SIG-M5 treated with dmso at 0.1 percent for 504 hours (cell line): ENCODE results near the gene DDIT4.
"Not testable (repeated sequence)": the region's sequence is repeated elsewhere in the genome, so short reads cannot be mapped to it uniquely, and the experiment has no call there.

ENCODE experiments used
- DNase-seq: peaks from one replicate; lab custom pipeline; 2025; ENCODE audit not compliant: unreplicated experiment; lab: John Stamatoyannopoulos, UW

Gene DDIT4

DNA sequence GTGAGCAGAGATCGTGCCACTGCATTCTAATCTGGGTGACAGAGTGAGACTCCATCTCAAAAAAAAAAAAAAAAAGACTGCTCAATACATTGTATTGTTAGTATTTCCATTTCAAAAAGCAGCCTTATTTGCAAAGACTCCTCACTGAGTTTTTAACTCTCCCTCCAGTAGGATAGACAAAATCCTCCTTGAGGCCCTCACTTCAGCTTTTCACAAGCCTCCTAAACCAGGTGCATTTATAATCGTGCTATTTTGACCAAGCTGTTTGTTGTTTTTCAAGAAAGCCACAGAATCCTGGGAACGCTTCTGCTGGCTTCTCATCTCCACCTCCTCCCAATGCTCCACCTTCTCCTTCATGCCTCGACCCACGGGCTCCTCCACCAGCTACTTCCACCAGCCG lies 6.3 kb upstream of the DDIT4 start:
- no peak for DNase-seq

DNA sequence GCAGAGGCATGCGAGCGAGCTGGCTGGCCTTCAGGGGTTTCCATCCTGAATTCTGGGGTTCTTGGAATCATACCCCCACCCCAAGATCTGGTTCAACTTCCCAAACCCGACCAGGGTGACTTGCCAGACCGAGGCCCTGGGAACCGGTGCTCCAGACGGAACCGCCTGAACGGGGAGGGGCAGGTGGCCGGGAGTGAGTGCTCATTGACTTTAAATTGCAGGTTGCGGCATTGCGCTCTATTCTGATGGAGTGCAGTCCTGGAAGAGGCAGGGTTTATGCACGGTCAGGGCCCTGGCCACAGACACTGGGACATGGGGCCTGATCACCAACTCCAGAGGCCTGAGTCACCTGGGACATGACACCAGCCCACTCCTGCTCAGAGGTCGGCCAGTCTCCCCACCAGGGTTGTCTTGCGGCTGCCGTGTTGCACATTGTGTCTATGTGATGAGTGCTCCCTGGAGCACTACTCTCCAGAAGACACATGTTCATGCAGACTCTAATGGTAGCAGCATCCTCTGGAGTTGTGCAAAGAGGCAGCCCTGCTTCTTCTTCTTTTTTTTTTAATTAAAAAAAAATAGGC lies 5.8 kb upstream of the DDIT4 start:
- no peak for DNase-seq

DNA sequence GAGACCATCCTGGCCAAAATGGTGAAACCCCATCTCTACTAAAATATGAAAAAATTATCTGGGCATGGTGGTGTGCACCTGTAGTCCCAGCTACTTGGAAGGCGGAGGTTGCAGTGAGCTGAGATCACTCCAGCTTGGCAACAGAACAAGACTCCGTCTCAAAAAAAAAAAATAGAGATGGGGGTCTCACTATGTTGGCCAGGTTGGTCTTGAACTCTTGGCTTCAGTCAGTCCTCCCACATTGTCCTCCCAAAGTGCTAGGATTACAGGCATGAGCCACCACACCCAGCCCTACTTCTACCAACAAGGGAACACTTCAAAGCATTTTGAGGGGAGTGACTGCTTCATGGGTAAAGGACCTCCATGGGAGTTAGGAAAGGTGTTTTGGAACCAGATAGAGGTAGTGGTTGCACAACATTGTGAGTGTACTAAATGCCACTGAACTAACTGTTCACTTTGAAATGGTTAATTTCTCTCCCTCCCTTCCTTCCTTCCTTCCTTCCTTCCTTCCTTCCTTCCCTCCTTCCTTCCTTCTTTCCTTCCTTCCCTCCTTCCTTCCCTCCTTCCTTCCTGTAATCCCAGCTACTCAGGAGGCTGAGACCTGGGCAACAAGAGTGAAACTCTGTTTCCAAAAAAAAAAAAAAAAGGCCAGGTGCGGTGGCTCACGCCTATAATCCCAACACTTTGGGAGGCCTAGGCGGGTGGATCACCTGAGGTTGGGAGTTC lies 5.1 kb upstream of the DDIT4 start:
- not testable (repeated sequence) for DNase-seq

GRCh38 chr10:72270607-72271281 lies 3.0 kb upstream of the DDIT4 start:
- no peak for DNase-seq

- DNase-seq, result peak; percentile 54
Measured at GRCh38 chr10:72272689-72273409, 875 bp upstream of the DDIT4 start.

- DNase-seq, result no peak
Measured at GRCh38 chr10:72274213-72274729, 547 bp downstream of the DDIT4 start.

- DNase-seq, result no peak
Measured at GRCh38 chr10:72274730-72275350, 1.1 kb downstream of the DDIT4 start.

GRCh38 chr10:72275351-72276012 lies 1.8 kb downstream of the DDIT4 start:
- DNase-seq, result no peak

GRCh38 chr10:72276013-72276387 lies 2.3 kb downstream of the DDIT4 start:
- DNase-seq, result no peak

DNA sequence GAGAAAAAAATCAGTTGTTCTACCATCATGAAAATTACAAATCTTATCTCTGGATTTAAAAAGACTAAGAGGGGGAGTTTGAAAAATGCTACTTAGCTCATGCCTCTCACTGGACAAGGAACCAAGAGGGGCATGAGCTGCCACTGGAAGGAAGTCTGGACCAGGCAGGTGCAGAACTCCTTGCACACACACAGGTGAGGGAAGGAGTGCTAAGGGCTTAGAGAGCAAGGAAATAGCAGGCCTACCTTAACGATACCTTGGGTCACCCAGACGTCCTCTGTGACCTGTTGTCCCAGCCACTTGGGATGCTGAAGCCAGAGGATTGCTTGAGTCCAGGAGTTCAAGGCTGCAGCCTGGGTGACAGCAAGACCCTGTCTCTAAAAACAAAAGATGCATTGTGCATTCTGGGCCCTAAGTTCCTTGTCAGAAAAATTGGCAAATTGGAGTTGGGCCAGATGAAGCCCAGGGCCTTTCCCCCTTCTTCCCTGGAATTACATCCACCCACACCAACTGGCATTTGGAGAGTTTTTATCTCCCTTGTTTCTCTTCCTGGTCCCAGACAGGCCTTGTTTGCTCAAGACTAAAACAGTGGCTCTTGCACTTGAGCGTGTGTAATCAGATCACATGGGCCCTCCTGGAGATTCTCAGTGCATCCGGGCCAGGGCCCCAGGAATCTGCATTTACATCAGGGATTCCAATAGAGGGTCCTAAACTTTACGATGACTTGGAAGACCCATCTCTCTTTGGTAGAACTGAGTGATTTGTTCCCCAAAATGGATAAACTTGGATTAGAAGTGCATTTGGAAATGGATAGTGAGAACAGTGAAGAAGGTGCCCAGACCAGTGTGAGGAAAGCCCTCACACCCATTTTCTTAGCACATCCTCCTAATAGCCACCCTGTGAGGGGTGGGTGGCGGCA lies 3.0 kb downstream of the DDIT4 start:
- no peak for DNase-seq

DNA sequence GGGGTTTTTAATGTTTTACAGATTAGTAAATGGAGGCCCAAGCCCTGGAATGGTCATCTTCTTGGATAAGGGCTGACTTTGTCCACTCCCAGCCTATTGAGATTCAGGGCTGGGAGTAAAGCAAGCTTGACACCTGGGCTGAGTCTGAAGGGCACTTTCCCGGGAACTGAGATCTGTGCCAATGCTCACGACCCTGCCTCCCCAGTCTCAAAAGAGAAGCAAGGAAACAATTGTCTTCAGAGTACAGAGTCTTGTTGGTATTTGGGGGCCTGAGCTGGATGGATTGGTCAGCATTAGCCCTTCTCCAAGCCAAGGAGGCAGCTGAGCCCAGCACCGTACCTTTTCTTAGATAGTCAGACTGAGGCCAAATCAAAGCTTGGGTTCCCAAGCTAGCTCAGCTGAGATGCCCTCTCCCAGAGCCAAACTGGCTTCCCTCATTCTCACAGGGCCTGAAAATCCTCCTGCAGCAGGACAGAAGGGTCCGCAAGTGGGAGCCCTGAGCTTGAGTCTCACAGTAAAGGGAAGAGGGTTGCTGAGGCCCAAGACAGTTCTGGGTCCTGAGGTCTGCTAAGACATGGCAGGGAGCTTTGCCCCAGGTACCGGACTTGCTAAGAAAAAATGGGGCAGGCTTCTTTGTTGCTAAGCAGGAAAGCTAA lies 3.7 kb downstream of the DDIT4 start:
- no peak for DNase-seq

DNA sequence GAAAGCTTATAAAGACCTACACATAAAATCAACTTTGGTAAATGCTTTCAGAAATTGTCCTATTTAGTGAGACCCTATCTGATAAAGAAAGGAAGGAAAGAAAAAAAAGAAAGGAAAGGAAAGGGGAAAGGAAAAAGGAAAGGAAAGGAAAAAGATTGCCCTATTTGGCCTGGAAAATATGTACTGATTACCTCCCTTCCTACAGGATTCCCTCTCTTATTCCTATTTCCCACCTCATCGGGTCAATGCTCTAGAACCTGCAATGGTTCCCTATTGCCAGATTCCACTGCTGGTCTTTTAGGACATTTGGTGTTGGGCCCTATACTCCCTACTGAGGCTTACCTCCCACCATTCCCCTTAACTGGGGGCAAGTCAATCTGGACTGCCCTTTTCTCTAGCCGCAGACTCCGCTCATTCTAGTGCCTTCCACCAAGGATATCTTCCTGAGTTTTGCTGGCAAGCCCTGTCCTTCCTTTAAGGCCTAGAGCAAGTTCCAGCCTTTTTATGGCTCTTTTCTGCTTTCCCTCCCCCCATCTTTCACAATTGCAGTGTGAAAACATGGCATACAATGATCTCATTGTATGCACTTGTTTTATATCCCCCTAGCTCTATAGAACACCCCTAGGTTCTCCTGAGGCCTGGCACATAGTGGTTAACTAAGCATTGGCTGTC lies 4.4 kb downstream of the DDIT4 start:
- no peak for DNase-seq

DNA sequence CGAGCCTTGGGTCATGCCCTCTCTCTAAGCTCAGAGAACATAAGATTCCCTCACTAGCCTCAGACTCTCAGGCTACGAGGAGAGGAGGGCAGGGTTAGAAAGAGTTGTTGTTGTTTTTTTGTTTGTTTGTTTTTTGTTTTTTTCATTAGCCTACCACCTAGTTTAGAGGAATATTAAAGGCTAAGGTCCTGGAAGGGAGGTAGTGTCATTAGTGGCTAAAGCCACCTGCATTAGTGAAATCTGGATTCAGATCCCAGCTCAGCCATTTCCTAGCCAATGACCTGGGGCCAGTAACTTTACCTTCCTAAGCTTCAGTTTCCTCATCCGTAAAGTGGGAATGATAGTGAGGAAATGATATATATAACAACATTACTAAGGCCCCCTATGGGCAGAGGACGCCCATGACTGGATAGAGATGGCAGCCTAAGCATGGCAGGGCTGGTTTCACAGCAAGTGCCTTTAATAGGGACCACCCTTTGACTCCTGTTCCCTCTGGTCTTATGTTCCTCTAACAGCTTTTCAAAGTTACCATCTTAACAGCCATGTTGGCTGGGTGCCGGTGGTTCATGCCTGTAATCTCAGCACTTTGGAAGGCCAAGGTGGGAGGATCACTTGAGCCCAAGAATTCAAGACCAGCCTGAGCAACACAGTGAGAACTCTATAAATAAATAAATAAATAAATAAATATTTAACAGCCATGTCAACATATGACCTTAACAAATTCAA lies 5.1 kb downstream of the DDIT4 start:
- no peak for DNase-seq

GRCh38 chr10:72279587-72279986 lies 5.9 kb downstream of the DDIT4 start:
- DNase-seq, result not testable (repeated sequence)

DNA sequence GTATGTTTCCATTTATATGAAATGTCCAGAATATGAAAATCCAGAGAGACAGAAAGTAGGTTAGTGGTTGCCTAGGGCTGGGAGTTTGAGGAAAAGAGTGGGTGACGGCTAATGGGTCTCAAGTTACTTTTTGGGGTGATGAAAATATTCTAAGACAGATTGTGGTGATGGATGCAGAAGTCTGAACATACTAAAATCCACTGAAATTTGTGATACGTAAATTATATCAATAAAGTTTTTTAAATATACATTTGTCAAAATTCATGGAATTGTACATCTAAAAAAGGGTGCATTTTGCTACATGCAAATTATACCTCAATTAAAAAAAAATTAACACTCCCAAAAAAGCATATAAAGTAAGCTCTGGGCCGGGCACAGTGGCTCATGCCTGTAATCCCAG lies 9.4 kb downstream of the DDIT4 start:
- DNase-seq, result no peak

DNA sequence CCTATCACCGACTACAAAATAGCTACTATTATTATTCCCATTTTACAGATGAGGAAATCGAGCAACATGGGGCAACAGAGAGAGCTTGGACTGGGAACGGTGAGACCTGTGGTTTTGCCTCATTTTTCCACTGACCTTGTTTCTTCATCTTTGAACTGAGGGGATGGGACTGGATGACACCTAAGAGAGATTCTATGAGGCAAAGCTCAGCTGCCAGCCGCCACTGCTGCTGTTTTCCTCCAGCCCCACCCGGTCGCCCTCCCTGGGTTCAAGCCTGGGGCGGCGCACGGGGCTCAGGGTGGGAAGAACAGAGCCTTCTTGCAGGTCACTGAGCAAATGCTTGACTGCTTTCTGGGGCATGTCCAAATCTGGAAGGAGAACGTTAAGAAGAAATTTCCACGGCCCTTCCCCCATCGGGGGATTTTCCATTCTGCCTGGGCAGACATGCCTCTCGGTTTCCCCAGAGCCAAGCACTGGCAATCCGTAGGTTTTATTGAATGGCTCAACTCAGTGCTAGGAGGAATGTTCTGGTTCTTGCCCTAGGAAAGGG lies 12.3 kb downstream of the DDIT4 start:
- no peak for DNase-seq

DNA sequence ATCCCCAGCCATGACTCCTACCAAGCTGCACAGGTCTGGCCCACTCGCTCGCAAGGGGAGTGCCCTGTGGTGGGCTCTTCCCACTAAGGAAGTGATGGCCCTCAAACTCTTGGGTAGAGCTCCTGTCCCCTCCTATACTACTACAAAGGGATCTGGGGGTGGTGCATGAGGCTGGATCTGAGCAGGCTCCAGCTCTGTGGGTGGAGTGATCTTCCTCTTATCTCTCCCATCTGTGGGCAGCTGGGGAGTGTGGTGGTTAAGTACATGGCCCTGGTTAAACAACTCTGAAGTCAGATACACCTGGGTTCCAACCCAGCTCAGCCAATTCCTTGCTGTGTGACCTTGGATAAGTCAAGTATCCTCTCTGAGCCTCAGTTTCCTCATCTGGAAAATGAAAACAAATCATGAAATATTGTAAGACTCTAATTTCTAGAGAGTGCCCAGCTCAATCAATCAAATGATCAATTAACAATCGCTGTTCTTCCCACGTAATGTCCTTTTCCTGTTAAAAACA lies 17.4 kb downstream of the DDIT4 start:
- DNase-seq, result no peak
